GM20431 (cell line): Measurements from ENCODE around the gene PDLIM1.

ENCODE experiments used
- in situ Hi-C: fragments of 300-500 bp; cut with MseI, MboI; formaldehyde crosslinking; loops from one replicate; pipeline ENCODE4 v1.15.0; 2020; ENCODE audit warnings: low sequenced_read_pairs; ENCODE audit not compliant: unreplicated experiment

The PDLIM1 gene

GRCh38 chr10:95315509-95315908, 24.7 kb upstream of the PDLIM1 start:
- in situ Hi-C loops: no loop called here

- in situ Hi-C loops: no loop called here
Observed at GRCh38 chr10:95314192-95314918, 23.6 kb upstream of the PDLIM1 start.

DNA sequence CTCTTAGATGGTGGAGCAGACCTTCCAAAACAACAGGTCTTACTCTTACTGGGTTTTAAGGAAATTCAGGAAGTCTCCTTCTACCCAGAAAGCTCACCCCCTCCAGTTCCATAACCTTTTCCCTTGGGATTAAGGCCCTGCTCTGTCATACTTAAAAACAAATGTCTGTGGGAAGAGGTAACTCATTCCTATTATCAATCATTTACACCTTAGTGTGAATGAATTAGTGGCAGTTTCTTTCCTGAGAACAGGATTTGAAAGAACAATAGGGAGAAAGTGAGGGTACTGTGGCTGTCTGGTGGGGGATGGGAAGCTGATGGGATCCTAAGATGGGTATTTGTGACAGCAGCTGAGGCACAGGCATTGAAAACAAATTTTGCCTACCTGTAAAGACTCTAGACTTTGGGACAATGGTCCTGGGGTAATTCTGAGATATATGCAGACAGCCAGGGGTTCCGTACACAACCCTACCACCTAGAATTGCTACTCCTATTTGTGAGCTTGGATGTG, 22.2 kb upstream of the PDLIM1 start:
- in situ Hi-C loops: no loop called here

- in situ Hi-C loops: no loop called here
Observed at GRCh38 chr10:95312257-95312656, 21.5 kb upstream of the PDLIM1 start.

DNA sequence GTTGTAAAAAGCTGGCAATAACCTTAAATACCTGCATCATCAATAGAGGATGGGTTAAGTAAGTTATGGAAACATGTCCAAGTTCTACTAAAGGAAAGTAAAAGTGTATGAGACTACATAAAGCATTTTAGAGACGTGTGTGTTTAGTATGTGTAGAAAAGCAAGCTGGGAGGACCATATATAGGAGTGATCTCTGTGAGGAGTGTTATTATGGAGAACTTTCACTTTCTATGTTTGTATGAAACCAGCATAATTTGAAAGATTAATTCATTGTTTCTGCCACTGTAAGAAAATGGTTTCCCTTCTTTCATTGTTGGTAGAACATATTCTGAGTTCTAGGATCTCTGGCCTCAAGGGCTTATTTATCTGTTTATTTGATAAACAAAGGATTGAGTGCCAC, 19.2 kb upstream of the PDLIM1 start:
- in situ Hi-C loops: no loop called here

GRCh38 chr10:95308389-95309302, 17.8 kb upstream of the PDLIM1 start:
- in situ Hi-C loops: no loop called here

DNA sequence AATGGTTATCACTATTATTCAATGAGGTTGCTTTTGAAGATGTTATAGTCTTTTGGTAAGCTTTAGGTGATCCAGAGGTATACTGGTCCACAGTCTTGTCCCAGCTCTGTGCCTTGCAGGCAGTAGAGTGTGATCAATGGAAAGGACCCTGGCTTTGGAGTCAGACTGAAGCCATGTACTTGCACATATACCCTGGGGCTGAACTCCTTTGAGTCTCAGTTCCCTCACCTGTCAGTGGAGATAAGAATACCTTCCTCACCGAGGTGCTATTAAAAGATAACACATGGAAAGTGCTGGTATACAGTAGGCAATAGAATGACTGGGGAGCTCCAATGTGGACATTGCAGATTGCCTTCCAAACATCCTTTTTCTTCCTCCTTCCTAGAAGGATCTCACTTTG, 16.0 kb upstream of the PDLIM1 start:
- in situ Hi-C loops: no loop called here

- in situ Hi-C loops: no loop called here
Observed at GRCh38 chr10:95306318-95306650, 15.5 kb upstream of the PDLIM1 start.

DNA sequence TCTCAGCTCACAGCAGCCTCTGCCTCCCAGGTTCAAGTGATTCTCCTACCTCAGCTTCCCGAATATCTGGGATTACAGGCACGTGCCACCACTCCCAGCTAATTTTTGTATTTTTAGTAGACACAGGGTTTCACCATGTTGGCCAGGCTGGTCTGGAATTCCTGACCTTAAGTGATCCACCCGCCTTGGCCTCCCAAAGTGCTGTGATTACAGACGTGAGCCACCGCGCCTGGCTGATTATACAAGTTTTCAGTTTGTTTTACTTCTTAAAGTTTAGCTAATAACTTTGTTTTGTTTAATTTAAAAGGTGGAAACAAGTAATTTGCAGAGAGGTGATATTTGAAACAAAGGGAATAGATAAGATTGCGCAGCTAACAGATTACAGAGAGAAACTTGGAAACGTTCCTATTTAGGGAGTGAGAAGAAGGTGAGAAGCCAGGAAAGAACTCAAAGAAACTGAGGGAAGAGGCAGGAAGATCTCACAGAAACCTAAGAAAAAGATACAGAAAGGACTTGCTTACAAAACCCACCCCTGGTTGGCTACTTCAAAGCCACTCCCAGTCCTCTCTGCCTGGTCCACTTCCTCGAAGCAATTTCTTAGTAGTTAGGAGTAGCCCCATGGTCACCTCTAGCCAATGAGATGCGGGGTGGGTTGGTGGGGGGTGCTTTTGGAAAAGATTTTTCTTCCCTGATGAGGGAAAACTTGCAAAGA, 15.0 kb upstream of the PDLIM1 start:
- in situ Hi-C loops: no loop called here

- in situ Hi-C loops: no loop called here
Observed at GRCh38 chr10:95304976-95305375, 14.2 kb upstream of the PDLIM1 start.

DNA sequence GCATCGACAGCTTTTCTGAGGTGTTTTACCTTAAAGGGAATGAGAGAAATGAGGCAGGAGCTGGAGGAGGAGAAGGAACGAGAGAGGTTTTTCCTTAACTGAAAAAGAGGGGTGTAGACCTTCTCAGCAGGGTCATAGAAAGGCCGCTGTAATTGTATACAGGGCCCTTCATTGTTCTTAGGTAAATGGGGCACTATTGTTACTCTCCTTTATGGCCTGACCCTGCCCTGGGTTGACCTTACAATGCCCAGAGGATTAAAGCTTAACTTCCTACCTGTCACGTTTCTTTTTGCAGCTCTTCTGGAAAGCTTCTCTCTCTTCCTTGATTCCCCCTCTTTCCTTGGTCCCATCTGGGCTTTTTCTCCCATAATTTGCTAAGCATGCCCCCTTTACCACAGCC, 13.7 kb upstream of the PDLIM1 start:
- in situ Hi-C loops: no loop called here

DNA sequence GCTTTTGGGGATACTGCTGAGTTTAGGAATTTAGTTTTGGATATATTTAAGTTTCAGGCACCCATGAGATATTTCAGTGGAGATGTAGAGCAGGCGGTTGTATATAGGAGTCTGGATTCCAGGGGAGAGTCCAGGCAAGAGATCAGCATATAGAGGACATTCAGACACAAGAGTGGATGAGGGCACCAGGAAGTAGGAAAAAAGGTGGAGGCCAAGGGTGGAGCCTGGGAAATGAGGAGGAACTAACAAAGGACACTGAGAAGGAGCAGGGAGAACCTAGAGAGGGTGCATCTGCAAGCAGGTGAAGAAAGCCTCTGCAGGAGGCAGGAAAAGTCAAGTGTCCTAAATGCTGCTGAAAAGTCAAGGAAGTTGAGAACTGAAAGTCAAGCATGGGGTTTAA, 13.1 kb upstream of the PDLIM1 start:
- in situ Hi-C loops: no loop called here

GRCh38 chr10:95303535-95303934, 12.7 kb upstream of the PDLIM1 start:
- in situ Hi-C loops: no loop called here

GRCh38 chr10:95300022-95300539, 9.3 kb upstream of the PDLIM1 start:
- in situ Hi-C loops: no loop called here

- in situ Hi-C loops: no loop called here
Observed at GRCh38 chr10:95297402-95297801, 6.6 kb upstream of the PDLIM1 start.

- in situ Hi-C loops: no loop called here
Observed at GRCh38 chr10:95296764-95297163, 6.0 kb upstream of the PDLIM1 start.

- in situ Hi-C loops: no loop called here
Observed at GRCh38 chr10:95295031-95295755, 4.4 kb upstream of the PDLIM1 start.

DNA sequence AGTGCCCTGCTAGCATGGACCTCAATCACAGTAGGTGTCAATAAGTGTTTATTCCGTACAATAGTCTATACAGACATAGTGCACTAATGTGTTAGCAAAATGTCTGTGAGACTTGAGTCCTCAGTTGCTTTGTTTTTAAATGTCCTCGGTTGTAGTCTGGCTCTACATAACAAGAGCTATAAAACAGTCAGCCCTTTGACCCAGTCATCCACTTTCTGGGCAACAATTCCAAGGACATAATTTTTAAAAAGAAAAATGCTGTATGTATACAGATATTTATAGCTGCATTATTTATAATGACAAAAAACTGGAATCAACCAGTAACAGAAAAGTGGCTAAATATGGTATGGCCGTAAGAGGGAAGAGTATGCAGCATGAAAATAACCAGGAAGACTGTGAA, 2.8 kb upstream of the PDLIM1 start:
- in situ Hi-C loops: no loop called here

GRCh38 chr10:95291365-95292039, 699 bp upstream of the PDLIM1 start:
- in situ Hi-C loops: no loop called here
